Measurements from ENCODE around the gene UNC93A. TPM values are rescaled to one million over a fixed set of nuclear protein-coding genes. Genes with fewer than 3 reads are reported as not detected.

Gene UNC93A
- polyA plus RNA-seq, 1 donor from 2014 or later: not detected

DNA sequence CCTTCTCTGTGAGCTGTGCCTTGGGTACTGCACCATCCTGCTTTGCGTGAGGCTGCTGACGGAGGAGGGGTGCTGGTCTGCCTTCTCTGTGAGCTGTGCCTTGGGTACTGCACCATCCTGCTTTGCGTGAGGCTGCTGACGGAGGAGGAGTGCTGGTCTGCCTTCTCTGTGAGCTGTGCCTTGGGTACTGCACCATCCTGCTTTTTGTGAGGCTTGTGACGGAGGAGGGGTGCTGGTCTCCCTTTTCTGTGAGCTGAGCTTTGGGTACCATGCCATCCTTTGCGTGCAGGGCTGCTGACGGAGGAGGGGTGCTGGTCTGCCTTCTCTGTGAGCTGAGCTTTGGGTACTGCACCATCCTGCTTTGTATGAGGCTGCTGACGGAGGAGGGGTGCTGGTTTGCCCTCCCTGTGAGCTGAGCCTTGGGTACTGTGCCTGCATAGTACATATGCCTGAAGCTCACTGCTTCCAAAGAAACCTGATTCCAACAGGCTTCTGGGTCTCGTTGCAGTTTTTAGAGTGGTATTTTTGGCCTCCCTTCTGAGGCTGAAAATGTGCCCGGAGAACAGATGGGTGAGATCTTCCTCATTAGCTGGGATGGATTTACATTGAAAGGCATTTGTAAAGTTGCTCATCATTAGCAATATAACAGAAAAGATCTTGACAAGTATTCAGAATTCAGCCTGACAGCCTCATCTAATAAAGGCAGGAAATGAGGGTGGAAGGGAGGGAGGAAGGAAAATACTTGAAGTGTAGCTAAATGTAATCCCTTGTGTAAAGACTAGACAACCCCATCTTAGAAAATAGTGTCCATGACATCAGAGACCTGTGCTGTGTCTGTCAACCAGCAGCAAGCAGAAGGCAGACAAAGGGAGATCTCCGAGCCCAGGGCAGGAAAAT lies 46.8 kb upstream of the UNC93A start:
- no peaks in the 10 kb centered on the region for H3K9me3 ChIP-seq (ENCODE audit: low read length)
- H3K4me3 ChIP-seq (ENCODE audit: low read length): peak overlapping the region; percentile 48
- peak overlapping the region; percentile 99 for H3K27ac ChIP-seq (ENCODE audit: low read length)
- H3K79me2 ChIP-seq (replicated peaks; ENCODE audit: insufficient read depth, low read length): no peaks in the 10 kb centered on the region
- H3K27me3 ChIP-seq (ENCODE audit: insufficient read depth, low read depth, low read length): no peaks in the 10 kb centered on the region
- no peaks in the 10 kb centered on the region for H3F3A ChIP-seq (ENCODE audit: insufficient read depth, low read length, poor library complexity, severe bottlenecking)
- peak overlapping the region; percentile 77 for H3K9ac ChIP-seq (ENCODE audit: low read length)
- no peaks in the 10 kb centered on the region for H3K36me3 ChIP-seq (ENCODE audit: insufficient read depth, low read length)
- TF ChIP-seq EZH2 (IDR thresholded peaks at IDR 0.05; ENCODE audit: borderline replicate concordance, insufficient read depth, low read length, poor library complexity, severe bottlenecking) (no peak), SMC3 (conservative IDR thresholded peaks at IDR 0.05; ENCODE audit: poor library complexity) (peak; percentile 18), RAD21 (conservative IDR thresholded peaks at IDR 0.05) (no peak), POLR2AphosphoS5 (IDR thresholded peaks at IDR 0.05) (peak; percentile 33), EP300 (conservative IDR thresholded peaks at IDR 0.05; ENCODE audit: poor library complexity, severe bottlenecking) (peak; percentile 85), MXI1 (conservative IDR thresholded peaks at IDR 0.05; ENCODE audit: poor library complexity, severe bottlenecking) (no peak), TAF1 (IDR thresholded peaks at IDR 0.05; ENCODE audit: low read depth) (no peak)
- TF ChIP-seq, protein P1, sequence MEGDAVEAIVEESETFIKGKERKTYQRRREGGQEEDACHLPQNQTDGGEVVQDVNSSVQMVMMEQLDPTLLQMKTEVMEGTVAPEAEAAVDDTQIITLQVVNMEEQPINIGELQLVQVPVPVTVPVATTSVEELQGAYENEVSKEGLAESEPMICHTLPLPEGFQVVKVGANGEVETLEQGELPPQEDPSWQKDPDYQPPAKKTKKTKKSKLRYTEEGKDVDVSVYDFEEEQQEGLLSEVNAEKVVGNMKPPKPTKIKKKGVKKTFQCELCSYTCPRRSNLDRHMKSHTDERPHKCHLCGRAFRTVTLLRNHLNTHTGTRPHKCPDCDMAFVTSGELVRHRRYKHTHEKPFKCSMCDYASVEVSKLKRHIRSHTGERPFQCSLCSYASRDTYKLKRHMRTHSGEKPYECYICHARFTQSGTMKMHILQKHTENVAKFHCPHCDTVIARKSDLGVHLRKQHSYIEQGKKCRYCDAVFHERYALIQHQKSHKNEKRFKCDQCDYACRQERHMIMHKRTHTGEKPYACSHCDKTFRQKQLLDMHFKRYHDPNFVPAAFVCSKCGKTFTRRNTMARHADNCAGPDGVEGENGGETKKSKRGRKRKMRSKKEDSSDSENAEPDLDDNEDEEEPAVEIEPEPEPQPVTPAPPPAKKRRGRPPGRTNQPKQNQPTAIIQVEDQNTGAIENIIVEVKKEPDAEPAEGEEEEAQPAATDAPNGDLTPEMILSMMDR (IDR thresholded peaks at IDR 0.05; ENCODE audit: poor library complexity, severe bottlenecking): no peak
- TF ChIP-seq, protein P2, sequence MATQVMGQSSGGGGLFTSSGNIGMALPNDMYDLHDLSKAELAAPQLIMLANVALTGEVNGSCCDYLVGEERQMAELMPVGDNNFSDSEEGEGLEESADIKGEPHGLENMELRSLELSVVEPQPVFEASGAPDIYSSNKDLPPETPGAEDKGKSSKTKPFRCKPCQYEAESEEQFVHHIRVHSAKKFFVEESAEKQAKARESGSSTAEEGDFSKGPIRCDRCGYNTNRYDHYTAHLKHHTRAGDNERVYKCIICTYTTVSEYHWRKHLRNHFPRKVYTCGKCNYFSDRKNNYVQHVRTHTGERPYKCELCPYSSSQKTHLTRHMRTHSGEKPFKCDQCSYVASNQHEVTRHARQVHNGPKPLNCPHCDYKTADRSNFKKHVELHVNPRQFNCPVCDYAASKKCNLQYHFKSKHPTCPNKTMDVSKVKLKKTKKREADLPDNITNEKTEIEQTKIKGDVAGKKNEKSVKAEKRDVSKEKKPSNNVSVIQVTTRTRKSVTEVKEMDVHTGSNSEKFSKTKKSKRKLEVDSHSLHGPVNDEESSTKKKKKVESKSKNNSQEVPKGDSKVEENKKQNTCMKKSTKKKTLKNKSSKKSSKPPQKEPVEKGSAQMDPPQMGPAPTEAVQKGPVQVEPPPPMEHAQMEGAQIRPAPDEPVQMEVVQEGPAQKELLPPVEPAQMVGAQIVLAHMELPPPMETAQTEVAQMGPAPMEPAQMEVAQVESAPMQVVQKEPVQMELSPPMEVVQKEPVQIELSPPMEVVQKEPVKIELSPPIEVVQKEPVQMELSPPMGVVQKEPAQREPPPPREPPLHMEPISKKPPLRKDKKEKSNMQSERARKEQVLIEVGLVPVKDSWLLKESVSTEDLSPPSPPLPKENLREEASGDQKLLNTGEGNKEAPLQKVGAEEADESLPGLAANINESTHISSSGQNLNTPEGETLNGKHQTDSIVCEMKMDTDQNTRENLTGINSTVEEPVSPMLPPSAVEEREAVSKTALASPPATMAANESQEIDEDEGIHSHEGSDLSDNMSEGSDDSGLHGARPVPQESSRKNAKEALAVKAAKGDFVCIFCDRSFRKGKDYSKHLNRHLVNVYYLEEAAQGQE (IDR thresholded peaks at IDR 0.05; ENCODE audit: borderline replicate concordance): peak; percentile 21
- peak overlapping the region; percentile 73 for H3K4me2 ChIP-seq (ENCODE audit: low read length)
- no peaks in the 10 kb centered on the region for H4K20me1 ChIP-seq (ENCODE audit: insufficient read depth)
- H2AFZ ChIP-seq (ENCODE audit: low read depth, low read length): peak overlapping the region; percentile 27
- no peaks in the 10 kb centered on the region for H3K9me2 ChIP-seq (ENCODE audit: insufficient read depth, low read length)

DNA sequence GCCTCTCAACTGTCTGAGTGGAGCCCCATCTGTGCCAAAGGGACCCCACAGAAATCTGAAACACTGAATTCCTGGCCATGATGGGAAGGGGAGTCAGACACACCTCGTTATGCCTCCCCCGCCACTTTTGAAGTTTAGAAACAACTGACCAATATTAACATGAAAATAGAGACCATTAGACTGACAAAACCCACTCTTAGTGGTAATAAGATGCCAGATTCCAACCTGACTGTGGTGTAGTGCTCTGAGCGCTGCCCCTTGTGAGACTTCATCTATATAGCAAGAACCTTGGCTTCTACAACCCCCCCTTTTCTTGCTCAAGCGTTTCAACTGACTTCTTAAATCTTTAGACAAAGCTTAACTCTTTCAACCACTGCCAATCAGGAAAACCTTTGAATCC lies 46.1 kb upstream of the UNC93A start:
- H3K4me3 ChIP-seq (ENCODE audit: low read length): peak overlapping the region; percentile 48
- H2AFZ ChIP-seq (ENCODE audit: low read depth, low read length): no peak overlapping the region
- no peak for TF ChIP-seq TAF1 (IDR thresholded peaks at IDR 0.05; ENCODE audit: low read depth)
- TF ChIP-seq, protein P1 (IDR thresholded peaks at IDR 0.05; ENCODE audit: poor library complexity, severe bottlenecking): peak; percentile 43
- H3K9ac ChIP-seq (ENCODE audit: low read length): peak overlapping the region; percentile 77
- H3K9me2 ChIP-seq (ENCODE audit: insufficient read depth, low read length): no peaks in the 10 kb centered on the region
- H3K27me3 ChIP-seq (ENCODE audit: insufficient read depth, low read depth, low read length): no peaks in the 10 kb centered on the region
- H3K79me2 ChIP-seq (replicated peaks; ENCODE audit: insufficient read depth, low read length): no peaks in the 10 kb centered on the region
- peak overlapping the region; percentile 73 for H3K4me2 ChIP-seq (ENCODE audit: low read length)
- no peaks in the 10 kb centered on the region for H3F3A ChIP-seq (ENCODE audit: insufficient read depth, low read length, poor library complexity, severe bottlenecking)
- no peaks in the 10 kb centered on the region for H4K20me1 ChIP-seq (ENCODE audit: insufficient read depth)
- H3K27ac ChIP-seq (ENCODE audit: low read length): peak overlapping the region; percentile 99
- H3K9me3 ChIP-seq (ENCODE audit: low read length): no peaks in the 10 kb centered on the region
- no peaks in the 10 kb centered on the region for H3K36me3 ChIP-seq (ENCODE audit: insufficient read depth, low read length)

Data from neural cell (in vitro differentiated cells).